Fibroblast of lung (primary cell): ENCODE measurements around the gene RAMAC. TPM values are rescaled to one million over a fixed set of nuclear protein-coding genes. Genes with fewer than 3 reads are reported as not detected.

Source experiments
- DNase-seq, 2 donors: peaks; one replicate each; pipeline versions ENCODE4 v3.0.0 to v3.0.0-alpha.2; 2010; ENCODE audit warnings: low read depth in 2 of 2
- H2AFZ ChIP-seq: 2 replicates; pipeline ENCODE4 v1.5.1; 2012; ENCODE audit warnings: low read length, control low read depth, inconsistent platforms
- H3K27ac ChIP-seq: 2 replicates; pipeline ENCODE4 v1.5.1; 2011; ENCODE audit warnings: low read length, control low read depth; ENCODE audit not compliant: insufficient read depth
- H3K27me3 ChIP-seq: 2 replicates; pipeline ENCODE4 v1.5.1; 2011; ENCODE audit warnings: mild to moderate bottlenecking, low read length; ENCODE audit not compliant: control insufficient read depth, insufficient read depth
- H3K36me3 ChIP-seq: 2 replicates; pipeline ENCODE4 v1.5.1; 2011; ENCODE audit warnings: low read length; ENCODE audit not compliant: control insufficient read depth, insufficient read depth
- H3K4me1 ChIP-seq: 2 replicates; pipeline ENCODE4 v1.5.1; 2011; ENCODE audit warnings: low read length; ENCODE audit not compliant: control insufficient read depth, insufficient read depth; ENCODE audit errors: extremely low read depth
- H3K4me2 ChIP-seq: 2 replicates; pipeline ENCODE4 v1.5.1; 2011; ENCODE audit warnings: low read length, control low read depth; ENCODE audit not compliant: insufficient read depth; ENCODE audit errors: extremely low read depth
- H3K4me3 ChIP-seq, 4 experiments: fragments of 200-600 bp in 1 of 4; sonication (generic) in 1 of 4; replicated peaks in 1 of 4; 2 replicates each; pipeline ENCODE4 v1.5.1; 2011 to 2016; ENCODE audit warnings: low read length in 4 of 4, low read depth in 3 of 4, mild to moderate bottlenecking in 3 of 4, control low read depth in 2 of 4, inconsistent platforms in 1 of 4, mixed read lengths in 1 of 4; ENCODE audit not compliant: insufficient read depth in 1 of 4; ENCODE audit errors: control extremely low read depth in 1 of 4
- H3K79me2 ChIP-seq: 2 replicates; pipeline ENCODE4 v1.5.1; 2012; ENCODE audit warnings: mild to moderate bottlenecking, low read length, inconsistent platforms; ENCODE audit not compliant: control insufficient read depth, insufficient read depth
- H3K9ac ChIP-seq: 2 replicates; pipeline ENCODE4 v1.5.1; 2011; ENCODE audit warnings: mild to moderate bottlenecking, low read length, control low read depth; ENCODE audit not compliant: insufficient read depth
- H3K9me3 ChIP-seq: 2 replicates; pipeline ENCODE4 v1.5.1; 2012; ENCODE audit warnings: low read depth, low read length; ENCODE audit not compliant: control insufficient read depth, insufficient read depth
- H4K20me1 ChIP-seq: 2 replicates; pipeline ENCODE4 v1.5.1; 2011; ENCODE audit warnings: low read length; ENCODE audit not compliant: control insufficient read depth, insufficient read depth; ENCODE audit errors: extremely low read depth
- CTCF ChIP-seq, 2 donors: IDR thresholded peaks in 1 of 2; conservative IDR thresholded peaks in 1 of 2; 1 replicate in 1 of 2; 2 replicates in 1 of 2; pipeline ENCODE4 v1.5.1; 2011 to 2012; ENCODE audit warnings: low read length in 2 of 2, control low read depth in 1 of 2, inconsistent platforms in 1 of 2, low read depth in 1 of 2, mild to moderate bottlenecking in 1 of 2
- EZH2 ChIP-seq: IDR thresholded peaks from 2 replicates; pipeline ENCODE4 v1.5.1; 2012; ENCODE audit warnings: low read length, control low read depth, mild to moderate bottlenecking; ENCODE audit errors: missing control alignments
- polyA plus RNA-seq, 2 donors: library from polyadenylated mRNA; depleted of rRNA in 1 of 2; stranded (reverse) in 1 of 2; unstranded in 1 of 2; fragments of >200 nt; gene quantifications; 2 replicates each; pipeline ENCODE4 v1.2.1, GENCODE V29; 2011 to 2012; ENCODE audit warnings: missing spikeins in 1 of 2
- total RNA-seq: library from RNA; depleted of rRNA; stranded (reverse); fragments of >200 nt; gene quantifications from 2 replicates; pipeline ENCODE4 v1.2.1, GENCODE V29; 2014

The RAMAC gene
- total and polyA plus RNA-seq, 2 donors (not counting 1 experiment from before 2014, with no cell fraction given) = 26.6 to 34.3 TPM

GRCh38 chr15:82944821-82945220 lies 41.2 kb upstream of the RAMAC start:
- Histone ChIP-seq H3K9me3 (no peaks in the 10 kb centered on the region), H2AFZ (no peak overlapping the region), H3K27ac (no peak overlapping the region), H4K20me1 (no peaks in the 10 kb centered on the region), H3K79me2 (no peaks in the 10 kb centered on the region), H3K4me2 (no peak overlapping the region), H3K4me3 (no peak overlapping the region), H3K36me3 (no peaks in the 10 kb centered on the region), H3K9ac (no peak overlapping the region), H3K27me3 (peaks cover 3% of the 10 kb centered on the region), H3K4me1 (no peaks in the 10 kb centered on the region)
- TF ChIP-seq CTCF (conservative IDR thresholded peaks at IDR 0.05 in 1 of 2, IDR thresholded peaks at IDR 0.05 in 1 of 2; ENCODE audit: low read depth in 1 of 2, low read length in 2 of 2) (no peak), EZH2 (no peak)
- DNase-seq = peak in 1 of 2 donors; percentile 71

GRCh38 chr15:82945326-82945725 lies 40.7 kb upstream of the RAMAC start:
- no peak overlapping the region for H3K4me3 ChIP-seq
- no peak overlapping the region for H2AFZ ChIP-seq
- no peak overlapping the region for H3K4me2 ChIP-seq
- H3K79me2 ChIP-seq = no peaks in the 10 kb centered on the region
- no peak overlapping the region for H3K27ac ChIP-seq
- H3K9me3 ChIP-seq = no peaks in the 10 kb centered on the region
- TF ChIP-seq EZH2 = no peak
- no peak for TF ChIP-seq CTCF (conservative IDR thresholded peaks at IDR 0.05 in 1 of 2, IDR thresholded peaks at IDR 0.05 in 1 of 2; ENCODE audit: low read depth in 1 of 2, low read length in 2 of 2)
- peaks cover 3% of the 10 kb centered on the region for H3K27me3 ChIP-seq
- DNase-seq = no peak
- no peaks in the 10 kb centered on the region for H3K4me1 ChIP-seq
- no peaks in the 10 kb centered on the region for H4K20me1 ChIP-seq
- H3K9ac ChIP-seq = no peak overlapping the region
- no peaks in the 10 kb centered on the region for H3K36me3 ChIP-seq

GRCh38 chr15:82946155-82946701 lies 39.8 kb upstream of the RAMAC start:
- Histone ChIP-seq H3K79me2 (no peaks in the 10 kb centered on the region), H3K4me2 (no peak overlapping the region), H3K9me3 (no peaks in the 10 kb centered on the region), H2AFZ (no peak overlapping the region), H3K9ac (no peak overlapping the region), H3K27me3 (peaks cover 3% of the 10 kb centered on the region), H3K4me3 (no peak overlapping the region), H3K4me1 (no peaks in the 10 kb centered on the region), H3K27ac (no peak overlapping the region), H3K36me3 (no peaks in the 10 kb centered on the region), H4K20me1 (no peaks in the 10 kb centered on the region)
- TF ChIP-seq CTCF (conservative IDR thresholded peaks at IDR 0.05 in 1 of 2, IDR thresholded peaks at IDR 0.05 in 1 of 2; ENCODE audit: low read depth in 1 of 2, low read length in 2 of 2) (no peak), EZH2 (no peak)
- DNase-seq = no peak
